HG02981 (cell line): ENCODE results near the gene INTS3.
"Not testable (repeated sequence)": the region's sequence is repeated elsewhere in the genome, so short reads cannot be mapped to it uniquely, and the experiment has no call there.

ENCODE experiments used
- ATAC-seq: cut with Tn5 transposase; IDR thresholded peaks from one replicate; pipeline ENCODE4 v1.9.1; 2021; ENCODE audit warnings: mild to moderate bottlenecking, moderate library complexity; ENCODE audit not compliant: unreplicated experiment

INTS3 gene

GRCh38 chr1:153754266-153754665 lies 26.4 kb downstream of the INTS3 start:
- no peak for ATAC-seq

- no peak for ATAC-seq
These were observed 32.6 kb downstream of the INTS3 start for GRCh38 chr1:153760440-153760839.

- no peak for ATAC-seq
These were observed 35.7 kb downstream of the INTS3 start for GRCh38 chr1:153763365-153764225.

- ATAC-seq, result no peak
These were observed 36.5 kb downstream of the INTS3 start for GRCh38 chr1:153764310-153764709.

GRCh38 chr1:153766663-153767062 lies 38.8 kb downstream of the INTS3 start:
- ATAC-seq, result not testable (repeated sequence)

- no peak for ATAC-seq
These were observed 39.7 kb downstream of the INTS3 start for GRCh38 chr1:153767519-153767918.

- no peak for ATAC-seq
These were observed 40.7 kb downstream of the INTS3 start for GRCh38 chr1:153768316-153769181.

- ATAC-seq, result no peak
These were observed 41.4 kb downstream of the INTS3 start for GRCh38 chr1:153769221-153769620.

GRCh38 chr1:153770797-153771196 lies 42.9 kb downstream of the INTS3 start:
- no peak for ATAC-seq

- ATAC-seq, result no peak
These were observed 43.4 kb downstream of the INTS3 start for GRCh38 chr1:153771261-153771660.

GRCh38 chr1:153771841-153772593 lies 44.2 kb downstream of the INTS3 start:
- ATAC-seq, result no peak

- no peak for ATAC-seq
These were observed 45.5 kb downstream of the INTS3 start for GRCh38 chr1:153773096-153773921.

GRCh38 chr1:153774026-153774595 lies 46.3 kb downstream of the INTS3 start:
- no peak for ATAC-seq

GRCh38 chr1:153774780-153775457 lies 47.1 kb downstream of the INTS3 start, which contains the start of gene SLC27A3:
SLC27A3 (plus strand) TSS chr1:153775407; CDS start chr1:153775498, 91 bp downstream.
- ATAC-seq, result peak; percentile 19

GRCh38 chr1:153775458-153776327 lies 47.8 kb downstream of the INTS3 start:
- peak; percentile 55 for ATAC-seq

GRCh38 chr1:153776352-153776751 lies 48.5 kb downstream of the INTS3 start:
- no peak for ATAC-seq

- ATAC-seq, result no peak
These were observed 49.1 kb downstream of the INTS3 start for GRCh38 chr1:153776845-153777370.

- no peak for ATAC-seq
These were observed 49.8 kb downstream of the INTS3 start for GRCh38 chr1:153777648-153778047.
